Measurements from ENCODE around the gene PITPNM2. TPM values are rescaled to one million over a fixed set of nuclear protein-coding genes. Genes with fewer than 3 reads are reported as not detected.

PITPNM2 gene
- polyA plus RNA-seq, 1 donor (not counting 4 experiments of a cell fraction or from before 2014, with no cell fraction given), result 1.4 TPM

DNA sequence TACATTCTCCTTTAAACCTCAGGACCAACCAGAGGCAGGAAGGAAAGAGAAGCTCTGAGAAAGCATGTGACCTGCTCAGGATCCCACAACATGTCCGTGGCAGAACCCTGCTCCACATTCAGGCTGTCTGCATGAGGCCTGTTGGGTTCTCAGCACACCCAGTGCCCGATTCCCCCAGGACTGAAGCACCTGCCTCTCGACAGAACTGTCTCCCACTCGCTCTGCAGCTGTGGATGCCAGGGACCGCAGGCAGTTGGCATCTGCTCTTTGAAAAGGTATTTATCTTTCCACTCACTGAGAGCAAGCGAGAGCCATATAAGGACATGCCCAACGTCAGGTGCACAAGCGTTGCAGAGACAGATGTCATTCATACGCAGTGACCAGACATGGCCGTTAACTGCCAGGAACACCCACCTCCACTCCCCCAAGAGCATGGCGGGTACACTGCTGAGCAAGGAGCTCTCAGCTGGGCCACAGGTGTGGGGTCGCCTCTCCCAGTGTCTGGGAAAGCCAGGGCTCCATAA is 18.9 kb downstream of the PITPNM2 start:
- Histone ChIP-seq H2AFZ (ENCODE audit: control insufficient read depth, low read length) (no peak overlapping the region), H3K9me1 (ENCODE audit: control insufficient read depth, extremely low read depth, insufficient read depth, low read length) (no peaks in the 10 kb centered on the region), H4K20me1 (ENCODE audit: control insufficient read depth, extremely low read depth, insufficient read depth, low read length) (no peaks in the 10 kb centered on the region), H3K4me3 (ENCODE audit: control insufficient read depth in 2 of 3, extremely low read depth in 1 of 3, insufficient read depth in 2 of 3, low read depth in 1 of 3, low read length in 3 of 3) (no peak overlapping the region), H3K9ac (ENCODE audit: control insufficient read depth, extremely low read depth, insufficient read depth, low read length) (peak overlapping the region; percentile 14), H3K9me3 (ENCODE audit: control insufficient read depth, low read depth, low read length) (no peaks in the 10 kb centered on the region), H3K4me1 (ENCODE audit: control insufficient read depth, extremely low read depth, insufficient read depth, low read length) (peaks cover 56% of the 10 kb centered on the region), H3K27me3 (ENCODE audit: control insufficient read depth, extremely low read depth, insufficient read depth, low read length) (no peaks in the 10 kb centered on the region), H3K4me2 (ENCODE audit: control insufficient read depth, extremely low read depth, insufficient read depth, low read depth, low read length) (peak overlapping the region; percentile 52), H3K79me2 (ENCODE audit: control insufficient read depth, insufficient read depth, low read length) (no peaks in the 10 kb centered on the region), H3K27ac (ENCODE audit: control insufficient read depth, insufficient read depth, low read length) (peak overlapping the region; percentile 22), H3K36me3 (ENCODE audit: control insufficient read depth in 2 of 2, extremely low read depth in 1 of 2, insufficient read depth in 2 of 2, low read length in 2 of 2) (no peaks in the 10 kb centered on the region)
- TF ChIP-seq, protein P1, sequence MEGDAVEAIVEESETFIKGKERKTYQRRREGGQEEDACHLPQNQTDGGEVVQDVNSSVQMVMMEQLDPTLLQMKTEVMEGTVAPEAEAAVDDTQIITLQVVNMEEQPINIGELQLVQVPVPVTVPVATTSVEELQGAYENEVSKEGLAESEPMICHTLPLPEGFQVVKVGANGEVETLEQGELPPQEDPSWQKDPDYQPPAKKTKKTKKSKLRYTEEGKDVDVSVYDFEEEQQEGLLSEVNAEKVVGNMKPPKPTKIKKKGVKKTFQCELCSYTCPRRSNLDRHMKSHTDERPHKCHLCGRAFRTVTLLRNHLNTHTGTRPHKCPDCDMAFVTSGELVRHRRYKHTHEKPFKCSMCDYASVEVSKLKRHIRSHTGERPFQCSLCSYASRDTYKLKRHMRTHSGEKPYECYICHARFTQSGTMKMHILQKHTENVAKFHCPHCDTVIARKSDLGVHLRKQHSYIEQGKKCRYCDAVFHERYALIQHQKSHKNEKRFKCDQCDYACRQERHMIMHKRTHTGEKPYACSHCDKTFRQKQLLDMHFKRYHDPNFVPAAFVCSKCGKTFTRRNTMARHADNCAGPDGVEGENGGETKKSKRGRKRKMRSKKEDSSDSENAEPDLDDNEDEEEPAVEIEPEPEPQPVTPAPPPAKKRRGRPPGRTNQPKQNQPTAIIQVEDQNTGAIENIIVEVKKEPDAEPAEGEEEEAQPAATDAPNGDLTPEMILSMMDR (optimal IDR thresholded peaks at IDR 0.05 in 1 of 3, IDR thresholded peaks at IDR 0.05 in 1 of 3, conservative IDR thresholded peaks at IDR 0.05 in 1 of 3; ENCODE audit: extremely low read depth in 1 of 3, insufficient read depth in 2 of 3, low read length in 3 of 3), result no peak
- no peak for TF ChIP-seq EZH2 (IDR thresholded peaks at IDR 0.05; ENCODE audit: low read length)
- DNase-seq (ENCODE audit: low read depth, low spot score) (no peak), FAIRE-seq (no peak)
- dilution Hi-C loops (cut with MboI; ENCODE audit: extremely low pct_ligation_motif_present, low sequenced_read_pairs), result no loop called here

DNA sequence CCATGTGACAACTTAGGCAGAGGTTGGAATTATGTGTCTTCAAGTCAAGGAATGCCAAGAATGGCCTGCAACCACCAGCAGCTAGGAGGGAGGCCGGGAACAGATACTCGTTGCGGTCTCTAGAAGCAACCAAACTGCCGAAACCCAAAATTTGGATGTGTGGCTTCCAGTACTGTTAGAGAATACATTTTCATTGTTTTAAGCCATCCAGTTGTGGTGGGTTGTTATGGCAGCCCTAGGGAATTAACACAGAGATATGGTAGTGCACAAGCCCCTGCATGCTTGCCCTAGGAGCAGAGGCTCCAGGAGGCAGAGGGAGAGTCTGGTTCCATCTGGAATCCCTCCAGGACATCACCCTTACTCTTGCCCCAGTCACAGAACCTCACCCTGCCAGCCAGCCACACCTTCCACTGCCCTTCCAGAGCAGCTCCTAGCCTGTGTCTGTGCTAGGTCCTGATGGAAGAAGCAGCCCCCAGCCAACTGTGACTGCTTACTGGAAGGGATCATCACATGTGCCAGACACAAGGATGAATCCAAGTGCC is 19.5 kb downstream of the PITPNM2 start:
- H3K9ac ChIP-seq (ENCODE audit: control insufficient read depth, extremely low read depth, insufficient read depth, low read length), result no peak overlapping the region
- dilution Hi-C loops (cut with MboI; ENCODE audit: extremely low pct_ligation_motif_present, low sequenced_read_pairs), result no loop called here
- H4K20me1 ChIP-seq (ENCODE audit: control insufficient read depth, extremely low read depth, insufficient read depth, low read length), result no peaks in the 10 kb centered on the region
- no peaks in the 10 kb centered on the region for H3K36me3 ChIP-seq (ENCODE audit: control insufficient read depth in 2 of 2, extremely low read depth in 1 of 2, insufficient read depth in 2 of 2, low read length in 2 of 2)
- no peak for TF ChIP-seq EZH2 (IDR thresholded peaks at IDR 0.05; ENCODE audit: low read length)
- TF ChIP-seq, protein P1 (optimal IDR thresholded peaks at IDR 0.05 in 1 of 3, IDR thresholded peaks at IDR 0.05 in 1 of 3, conservative IDR thresholded peaks at IDR 0.05 in 1 of 3; ENCODE audit: extremely low read depth in 1 of 3, insufficient read depth in 2 of 3, low read length in 3 of 3), result no peak
- peak overlapping the region; percentile 52 for H3K4me2 ChIP-seq (ENCODE audit: control insufficient read depth, extremely low read depth, insufficient read depth, low read depth, low read length)
- FAIRE-seq (no peak), DNase-seq (ENCODE audit: low read depth, low spot score) (peak; percentile 48)
- peak overlapping the region; percentile 22 for H3K27ac ChIP-seq (ENCODE audit: control insufficient read depth, insufficient read depth, low read length)
- H3K4me3 ChIP-seq (ENCODE audit: control insufficient read depth in 2 of 3, extremely low read depth in 1 of 3, insufficient read depth in 2 of 3, low read depth in 1 of 3, low read length in 3 of 3), result no peak overlapping the region
- no peaks in the 10 kb centered on the region for H3K79me2 ChIP-seq (ENCODE audit: control insufficient read depth, insufficient read depth, low read length)
- no peaks in the 10 kb centered on the region for H3K9me3 ChIP-seq (ENCODE audit: control insufficient read depth, low read depth, low read length)
- H3K27me3 ChIP-seq (ENCODE audit: control insufficient read depth, extremely low read depth, insufficient read depth, low read length), result no peaks in the 10 kb centered on the region
- peaks cover 61% of the 10 kb centered on the region for H3K4me1 ChIP-seq (ENCODE audit: control insufficient read depth, extremely low read depth, insufficient read depth, low read length)
- H2AFZ ChIP-seq (ENCODE audit: control insufficient read depth, low read length), result no peak overlapping the region
- H3K9me1 ChIP-seq (ENCODE audit: control insufficient read depth, extremely low read depth, insufficient read depth, low read length), result no peaks in the 10 kb centered on the region
